B cell (primary cell): ENCODE measurements around the gene HS1BP3. TPM values are rescaled to one million over a fixed set of nuclear protein-coding genes. Genes with fewer than 3 reads are reported as not detected.

Source experiments
- ATAC-seq: fragments of 200-7000 bp; cut with Tn5 transposase; one replicate; pipeline ENCODE4 v1.10.0; 2021; ENCODE audit warnings: low read depth, mild to moderate bottlenecking, moderate number of reproducible peaks, moderate library complexity
- CTCF ChIA-PET: fragments of 350-600 bp; sonication (Branson Sonifier 250); formaldehyde crosslinking; loops from one replicate; lab custom pipeline; 2021; ENCODE audit warnings: antibody characterized with exemption, inconsistent platforms; lab: Charles Lee
- POLR2A ChIA-PET: fragments of 350-600 bp; sonication (Branson Sonifier 250); formaldehyde crosslinking; loops from one replicate; lab custom pipeline; 2021; ENCODE audit warnings: antibody characterized with exemption; lab: Charles Lee
- DNase-seq: peaks from one replicate; pipeline ENCODE4 v3.0.0; 2013
- H2AFZ ChIP-seq: 2 replicates; pipeline ENCODE4 v1.6.1; 2012; ENCODE audit warnings: mild to moderate bottlenecking, low read depth, low read length; ENCODE audit not compliant: insufficient read depth, poor library complexity, severe bottlenecking
- H3K27ac ChIP-seq, 2 donors: 1 replicate in 1 of 2; 2 replicates in 1 of 2; pipeline ENCODE4 v1.5.1; 2012 to 2013; ENCODE audit warnings: low read length in 2 of 2, mild to moderate bottlenecking in 2 of 2, moderate library complexity in 1 of 2
- H3K27me3 ChIP-seq, 4 experiments: fragments of 200-600 bp in 1 of 4; sonication (generic) in 1 of 4; replicated peaks in 1 of 4; 1 replicate in 2 of 4; 2 replicates in 2 of 4; pipeline versions ENCODE4 v1.6.1 to v1.7.0; 2013 to 2016; ENCODE audit warnings: low read length in 3 of 4, mild to moderate bottlenecking in 2 of 4, mixed read lengths in 1 of 4, moderate library complexity in 1 of 4; ENCODE audit not compliant: insufficient read depth in 4 of 4, control insufficient read depth in 3 of 4; ENCODE audit errors: control extremely low read depth in 1 of 4
- H3K36me3 ChIP-seq, 2 experiments: replicated peaks in 1 of 2; 1 replicate in 1 of 2; 2 replicates in 1 of 2; pipeline versions ENCODE4 v1.6.1 to v1.7.1; 2013; ENCODE audit warnings: low read length in 1 of 2; ENCODE audit not compliant: insufficient read depth in 2 of 2, control insufficient read depth in 1 of 2; ENCODE audit errors: control extremely low read depth in 1 of 2, extremely low read depth in 1 of 2
- H3K4me1 ChIP-seq, 2 donors: fragments of 200-600 bp in 1 of 2; sonication (generic) in 1 of 2; 1 replicate in 1 of 2; 2 replicates in 1 of 2; pipeline versions ENCODE4 v1.5.1 to v1.6.1; 2013 to 2017; ENCODE audit warnings: low read length in 2 of 2; ENCODE audit not compliant: control insufficient read depth in 2 of 2, insufficient read depth in 2 of 2
- H3K4me2 ChIP-seq: replicated peaks from 2 replicates; pipeline ENCODE3; 2012; ENCODE audit warnings: mild to moderate bottlenecking, low read depth, low read length; ENCODE audit not compliant: poor library complexity, severe bottlenecking
- H3K4me3 ChIP-seq, 5 experiments: fragments of 200-600 bp in 1 of 5; sonication (generic) in 1 of 5; 1 replicate in 3 of 5; 2 replicates in 2 of 5; pipeline versions ENCODE4 v1.5.1 to v1.7.0; 2011 to 2016; ENCODE audit warnings: low read length in 4 of 5, mild to moderate bottlenecking in 4 of 5, low read depth in 2 of 5, control low read depth in 1 of 5, moderate library complexity in 1 of 5; ENCODE audit not compliant: insufficient read depth in 1 of 5; ENCODE audit errors: control extremely low read depth in 1 of 5, extremely low read depth in 1 of 5
- H3K79me2 ChIP-seq: fragments of 200-600 bp; sonication (generic); one replicate; pipeline ENCODE4 v1.6.0; 2016; ENCODE audit warnings: low read length; ENCODE audit not compliant: control insufficient read depth, insufficient read depth
- H3K9ac ChIP-seq: fragments of 200-600 bp; sonication (generic); 2 replicates; pipeline ENCODE4 v1.6.1; 2017; ENCODE audit warnings: mild to moderate bottlenecking, low read length, moderate library complexity
- H3K9me3 ChIP-seq, 3 donors: one replicate each; pipeline versions ENCODE4 v1.6.1 to v1.7.1; 2013; ENCODE audit warnings: low read length in 2 of 3; ENCODE audit not compliant: control insufficient read depth in 2 of 3, insufficient read depth in 1 of 3; ENCODE audit errors: control extremely low read depth in 1 of 3
- H4K20me1 ChIP-seq: 2 replicates; pipeline ENCODE4 v1.6.0; 2012; ENCODE audit warnings: mild to moderate bottlenecking, low read length; ENCODE audit not compliant: insufficient read depth, control insufficient read depth, poor library complexity, severe bottlenecking
- H3K27ac Mint-ChIP-seq: one replicate; pipeline ENCODE4 v1.8.0; 2021; ENCODE audit warnings: mixed read lengths
- H3K27me3 Mint-ChIP-seq: one replicate; pipeline ENCODE4 v1.8.0; 2021; ENCODE audit warnings: mixed read lengths
- H3K4me1 Mint-ChIP-seq: one replicate; pipeline ENCODE4 v1.8.0; 2021; ENCODE audit warnings: mixed read lengths
- H3K4me3 Mint-ChIP-seq: one replicate; pipeline ENCODE4 v1.8.0; 2021; ENCODE audit warnings: mixed read lengths
- H3K9me3 Mint-ChIP-seq: one replicate; pipeline ENCODE4 v1.8.0; 2022; ENCODE audit warnings: mixed read lengths; ENCODE audit not compliant: insufficient read depth
- CTCF ChIP-seq: fragments of 200-600 bp; IDR thresholded peaks from one replicate; pipeline ENCODE4 v1.8.0; 2022; ENCODE audit warnings: antibody characterized with exemption, mild to moderate bottlenecking
- EZH2 ChIP-seq: IDR thresholded peaks from 2 replicates; pipeline ENCODE4 v1.6.1; 2012; ENCODE audit warnings: borderline replicate concordance, low read depth, mild to moderate bottlenecking, moderate library complexity, low read length; ENCODE audit not compliant: insufficient read depth, poor library complexity, severe bottlenecking
- WGBS: methylation state at CpG from one replicate; pipeline ENCODE4 v1.1.5; 2013; ENCODE audit warnings: missing lambda C conversion rate; ENCODE audit not compliant: insufficient coverage; 5-methylcytosine and 5-hydroxymethylcytosine counted together
- intact Hi-C: fragments of 100-400 bp; cut with micrococcal nuclease; formaldehyde crosslinking; loops from one replicate; pipeline ENCODE4 v1.10.0; 2022
- polyA plus RNA-seq: library from polyadenylated mRNA; depleted of rRNA; stranded (reverse); fragments of >200 nt; gene quantifications from 2 replicates; pipeline ENCODE4 v1.2.3, GENCODE V29; 2012
- total RNA-seq, 2 donors: library from RNA; stranded (reverse); fragments of 120-200 nt in 1 of 2; gene quantifications; 1 replicate in 1 of 2; 2 replicates in 1 of 2; pipeline versions ENCODE4 v1.2.3 to v1.2.4, GENCODE V29; 2013 to 2022

HS1BP3 gene
- total and polyA plus RNA-seq, 2 donors (not counting 1 experiment from before 2014, with no cell fraction given): 27.8 to 28.7 TPM

- no peaks in the 10 kb centered on the region for H3K9me3 ChIP-seq
- no peak overlapping the region for H3K9ac ChIP-seq
- no peak overlapping the region for H3K4me2 ChIP-seq
- no peak overlapping the region for H3K27ac ChIP-seq
- WGBS: 98% methylated on average over 13 of the region's 14 CpGs
- Mint-ChIP-seq H3K4me3 (no peak overlapping the region), H3K9me3 (no peaks in the 10 kb centered on the region), H3K27ac (no peak overlapping the region), H3K27me3 (no peaks in the 10 kb centered on the region), H3K4me1 (peaks cover 7% of the 10 kb centered on the region)
- CTCF ChIA-PET: interaction anchor here (0.8 to 6.9 kb wide), 10 partner anchors 10 to 262 kb away, joined by 3 to 128 read pairs (median 6); partner anchors contain the start of genes HS1BP3 and RHOB
- intact Hi-C loops: loop anchor here (5.0 kb wide), 1 partner anchor 398 kb away; no protein-coding TSS in a partner anchor
- TF ChIP-seq EZH2 (no peak), CTCF (no peak)
- H3K79me2 ChIP-seq: peaks cover 17% of the 10 kb centered on the region
- H3K4me1 ChIP-seq: peaks cover 0 to 7% of the 10 kb centered on the region in 2 donors
- H4K20me1 ChIP-seq: peaks cover 18% of the 10 kb centered on the region
- H3K27me3 ChIP-seq: no peaks in the 10 kb centered on the region
- DNase-seq (no peak), ATAC-seq (no peak)
- no peak overlapping the region for H2AFZ ChIP-seq
- H3K4me3 ChIP-seq: no peak overlapping the region
- H3K36me3 ChIP-seq: peaks cover 0 to 72% of the 10 kb centered on the region in 2 experiments
- POLR2A ChIA-PET: no interaction called here
These were observed 10.3 kb downstream of the HS1BP3 start for GRCh38 chr2:20640411-20641122.
